ENCODE measurements around the gene AVPR2.

AVPR2 gene

GRCh38 chrX:153888344-153888743, 16.1 kb upstream of the AVPR2 start:
- Histone ChIP-seq H3K36me3 (no peaks in the 10 kb centered on the region), H3K27me3 (peaks cover 88% of the 10 kb centered on the region), H3K4me3 (ENCODE audit: low read depth in 1 of 2, low read length in 1 of 2) (no peak overlapping the region), H3K27ac (no peak overlapping the region), H3K9me3 (no peaks in the 10 kb centered on the region), H3K4me1 (ENCODE audit: control insufficient read depth in 1 of 2, insufficient read depth in 1 of 2, low read depth in 1 of 2, low read length in 1 of 2) (no peaks in the 10 kb centered on the region)
- no peak for TF ChIP-seq CTCF (IDR thresholded peaks at IDR 0.05)

GRCh38 chrX:153889123-153889522, 15.3 kb upstream of the AVPR2 start:
- no peak overlapping the region for H3K4me3 ChIP-seq (ENCODE audit: low read depth in 1 of 2, low read length in 1 of 2)
- H3K36me3 ChIP-seq: no peaks in the 10 kb centered on the region
- TF ChIP-seq CTCF (IDR thresholded peaks at IDR 0.05): no peak

GRCh38 chrX:153897899-153898298, 6.6 kb upstream of the AVPR2 start:
- Histone ChIP-seq H3K4me3 (ENCODE audit: low read depth in 1 of 2, low read length in 1 of 2) (no peak overlapping the region), H3K36me3 (no peaks in the 10 kb centered on the region), H3K9me3 (no peaks in the 10 kb centered on the region), H3K4me1 (ENCODE audit: control insufficient read depth in 1 of 2, insufficient read depth in 1 of 2, low read depth in 1 of 2, low read length in 1 of 2) (peaks cover 14 to 22% of the 10 kb centered on the region in 2 experiments), H3K27me3 (peaks cover 5% of the 10 kb centered on the region), H3K27ac (no peak overlapping the region)
- TF ChIP-seq CTCF (IDR thresholded peaks at IDR 0.05): no peak

More at GRCh38 chrX:153889123-153889522, 15.3 kb upstream of the AVPR2 start:
- Histone ChIP-seq H3K4me1 (ENCODE audit: control insufficient read depth in 1 of 2, insufficient read depth in 1 of 2, low read depth in 1 of 2, low read length in 1 of 2) (no peaks in the 10 kb centered on the region), H3K27me3 (peaks cover 86% of the 10 kb centered on the region), H3K27ac (no peak overlapping the region), H3K9me3 (no peaks in the 10 kb centered on the region)

- peak overlapping the region in 1 of 2 experiments; percentile 17 for H3K4me3 ChIP-seq (ENCODE audit: low read depth in 1 of 2, low read length in 1 of 2)
- no peaks in the 10 kb centered on the region for H3K9me3 ChIP-seq
- TF ChIP-seq CTCF (IDR thresholded peaks at IDR 0.05): no peak
- peaks cover 34 to 40% of the 10 kb centered on the region in 2 experiments for H3K4me1 ChIP-seq (ENCODE audit: control insufficient read depth in 1 of 2, insufficient read depth in 1 of 2, low read depth in 1 of 2, low read length in 1 of 2)
- H3K36me3 ChIP-seq: peaks cover 4% of the 10 kb centered on the region
- peak overlapping the region; percentile 61 for H3K27ac ChIP-seq
- no peaks in the 10 kb centered on the region for H3K27me3 ChIP-seq
These were observed 3.4 kb upstream of the AVPR2 start for GRCh38 chrX:153900831-153901752.

- Histone ChIP-seq H3K4me3 (ENCODE audit: low read depth in 1 of 2, low read length in 1 of 2) (no peak overlapping the region), H3K36me3 (peaks cover 7% of the 10 kb centered on the region), H3K27me3 (no peaks in the 10 kb centered on the region), H3K27ac (no peak overlapping the region), H3K4me1 (ENCODE audit: control insufficient read depth in 1 of 2, insufficient read depth in 1 of 2, low read depth in 1 of 2, low read length in 1 of 2) (peaks cover 34 to 40% of the 10 kb centered on the region in 2 experiments), H3K9me3 (no peaks in the 10 kb centered on the region)
- TF ChIP-seq CTCF (IDR thresholded peaks at IDR 0.05): no peak
These were observed 2.7 kb upstream of the AVPR2 start for GRCh38 chrX:153901753-153902140.
